LNCaP clone FGC (cell line): ENCODE measurements around the gene FRMD1.

Experiments
- DNase-seq: peaks from one replicate; pipeline ENCODE4 v3.0.0-alpha.2; 2011; ENCODE audit warnings: low read depth
- H3K4me3 ChIP-seq: 2 replicates; pipeline ENCODE4 v1.5.1; 2011; ENCODE audit warnings: mild to moderate bottlenecking, low read depth, low read length, control low read depth
- TF ChIP-seq, protein P1 (sequence below): IDR thresholded peaks from 2 replicates; pipeline ENCODE4 v1.5.1; 2012; ENCODE audit warnings: mild to moderate bottlenecking; ENCODE audit not compliant: control insufficient read depth, insufficient read depth; ENCODE audit errors: extremely low read depth

FRMD1 gene

DNA sequence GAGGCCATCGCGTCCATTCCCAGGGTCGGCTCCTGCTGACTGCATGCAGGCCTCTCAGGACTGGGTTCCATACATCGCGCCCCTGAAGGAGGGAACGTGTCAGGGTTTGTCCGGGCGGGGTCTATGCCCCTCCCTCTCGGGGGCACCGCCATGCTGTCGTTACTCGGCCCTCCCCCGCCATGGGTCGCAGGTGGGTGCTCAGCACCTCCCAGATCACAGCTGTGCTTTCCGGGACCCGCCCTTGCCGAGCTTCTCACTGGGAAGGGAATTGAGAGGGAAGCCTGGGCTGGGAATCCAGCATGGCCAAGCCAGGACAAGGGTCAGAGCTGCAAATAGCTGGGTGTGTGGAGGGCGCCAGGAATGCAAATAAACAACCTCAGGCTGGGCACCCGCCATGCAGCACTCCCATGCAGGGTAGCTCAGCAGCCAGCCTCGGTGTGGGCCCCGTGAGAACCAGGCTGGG lies at the start of gene FRMD1:
Gene FRMD1 (minus strand): TSS at position 270 of the 463 bp plus-strand sequence. CDS start 118 bp downstream, at position 152.
- TF ChIP-seq, protein P1, sequence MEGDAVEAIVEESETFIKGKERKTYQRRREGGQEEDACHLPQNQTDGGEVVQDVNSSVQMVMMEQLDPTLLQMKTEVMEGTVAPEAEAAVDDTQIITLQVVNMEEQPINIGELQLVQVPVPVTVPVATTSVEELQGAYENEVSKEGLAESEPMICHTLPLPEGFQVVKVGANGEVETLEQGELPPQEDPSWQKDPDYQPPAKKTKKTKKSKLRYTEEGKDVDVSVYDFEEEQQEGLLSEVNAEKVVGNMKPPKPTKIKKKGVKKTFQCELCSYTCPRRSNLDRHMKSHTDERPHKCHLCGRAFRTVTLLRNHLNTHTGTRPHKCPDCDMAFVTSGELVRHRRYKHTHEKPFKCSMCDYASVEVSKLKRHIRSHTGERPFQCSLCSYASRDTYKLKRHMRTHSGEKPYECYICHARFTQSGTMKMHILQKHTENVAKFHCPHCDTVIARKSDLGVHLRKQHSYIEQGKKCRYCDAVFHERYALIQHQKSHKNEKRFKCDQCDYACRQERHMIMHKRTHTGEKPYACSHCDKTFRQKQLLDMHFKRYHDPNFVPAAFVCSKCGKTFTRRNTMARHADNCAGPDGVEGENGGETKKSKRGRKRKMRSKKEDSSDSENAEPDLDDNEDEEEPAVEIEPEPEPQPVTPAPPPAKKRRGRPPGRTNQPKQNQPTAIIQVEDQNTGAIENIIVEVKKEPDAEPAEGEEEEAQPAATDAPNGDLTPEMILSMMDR: no peak
- no peak within 1 kb of the TSS for H3K4me3 ChIP-seq
- DNase-seq: no peak

DNA sequence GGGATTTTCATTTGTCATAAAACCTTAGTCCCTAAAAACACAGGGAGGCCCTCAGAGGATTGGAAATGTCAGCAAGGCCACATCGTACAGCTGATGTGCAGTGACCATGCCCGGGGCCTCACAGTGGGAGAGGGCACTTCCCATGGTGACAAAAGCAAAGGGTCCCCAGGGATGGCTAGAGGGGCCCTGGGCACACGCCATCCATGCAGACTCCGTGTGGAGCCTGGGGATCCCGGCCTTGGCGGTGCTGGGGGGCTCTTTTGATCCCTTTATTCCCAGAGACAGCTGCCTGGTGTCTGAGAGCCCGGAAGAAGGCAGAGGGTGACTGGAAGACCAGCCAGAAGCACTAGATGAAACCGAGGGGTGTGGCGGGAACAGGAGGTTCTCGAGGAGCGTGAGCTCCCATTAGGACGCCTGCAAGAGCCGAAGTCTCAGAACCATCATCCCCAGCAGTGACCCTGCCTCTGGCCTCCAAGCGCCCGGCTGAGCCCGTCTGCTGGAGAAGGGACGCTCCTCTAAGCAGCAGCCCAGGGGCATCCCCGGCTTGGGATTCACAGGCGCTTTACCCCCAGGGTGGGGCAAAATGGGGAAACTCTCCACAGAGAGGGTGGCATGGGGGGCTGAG lies 49.1 kb upstream of the FRMD1 start:
- TF ChIP-seq, protein P1: no peak
- no peak for DNase-seq

DNA sequence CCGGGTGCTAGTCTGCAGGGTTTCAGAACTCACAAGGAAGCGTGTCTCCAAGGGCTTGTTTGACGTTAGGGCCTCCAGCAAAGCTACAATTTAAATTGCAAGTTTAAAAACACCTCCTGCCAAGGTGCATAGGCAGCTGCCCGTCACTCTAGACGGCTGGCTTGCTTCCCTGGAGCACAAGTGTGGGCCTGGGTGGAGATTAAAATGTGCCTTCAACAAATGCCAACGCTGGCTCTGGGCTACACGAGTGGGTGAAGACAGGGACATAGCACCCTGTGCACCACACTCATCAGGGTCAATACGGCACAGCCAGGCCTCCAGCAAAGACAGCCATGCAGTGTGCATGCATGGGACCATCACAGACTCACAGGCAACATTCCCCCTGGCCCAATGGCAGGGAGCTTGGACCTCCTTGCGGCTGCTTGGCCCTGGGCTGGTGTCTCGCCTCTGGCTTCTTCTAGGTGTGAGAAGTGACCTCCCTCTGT lies 48.4 kb upstream of the FRMD1 start:
- H3K4me3 ChIP-seq: no peak overlapping the region
- TF ChIP-seq, protein P1: no peak
- no peak for DNase-seq

More for the DNA sequence above, 49.1 kb upstream of the FRMD1 start:
- no peak overlapping the region for H3K4me3 ChIP-seq

- no peak for DNase-seq
- TF ChIP-seq, protein P1: no peak
- no peak overlapping the region for H3K4me3 ChIP-seq
Observed at GRCh38 chr6:168126566-168127383, 47.8 kb upstream of the FRMD1 start.

DNA sequence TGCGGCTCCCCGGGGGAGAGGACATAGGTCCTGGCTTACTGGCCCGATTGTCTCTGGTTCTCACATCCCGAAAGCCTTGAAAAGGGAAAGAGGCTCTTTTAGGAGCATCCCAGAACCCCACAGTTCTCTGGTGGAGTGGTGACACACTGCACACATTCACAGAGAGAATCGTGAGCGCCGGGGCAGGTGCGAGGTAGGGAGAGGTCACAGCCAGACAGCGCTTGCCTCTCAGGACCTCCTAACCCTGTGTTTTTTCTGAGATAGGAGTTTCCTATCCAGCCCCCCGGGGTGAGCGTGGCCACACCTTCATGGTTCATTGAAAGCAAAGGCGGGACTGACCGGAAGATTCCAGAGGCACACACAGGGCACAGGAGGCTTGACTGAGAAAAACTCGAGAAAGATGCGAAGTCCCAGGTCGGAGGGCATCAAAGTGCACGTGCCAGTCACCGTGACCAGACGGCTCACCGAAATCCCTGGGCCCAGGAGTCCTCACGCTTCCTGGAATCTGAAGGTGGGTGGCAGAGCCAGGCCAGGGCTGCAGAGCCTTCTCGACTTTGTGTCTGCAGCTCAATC lies 46.5 kb upstream of the FRMD1 start:
- TF ChIP-seq, protein P1: no peak
- DNase-seq: no peak
- no peak overlapping the region for H3K4me3 ChIP-seq

GRCh38 chr6:168124921-168125320 lies 45.9 kb upstream of the FRMD1 start:
- no peak overlapping the region for H3K4me3 ChIP-seq
- DNase-seq: no peak
- TF ChIP-seq, protein P1: no peak
